GM12878 (cell line): ENCODE results near the gene CLDN7.

Source experiments
- EGR1 ChIP-seq, 2 experiments: IDR thresholded peaks; 1 replicate in 1 of 2; 2 replicates in 1 of 2; pipeline ENCODE4 v1.6.1; 2011 to 2012; ENCODE audit warnings: low read depth in 2 of 2, low read length in 2 of 2, borderline replicate concordance in 1 of 2, mild to moderate bottlenecking in 1 of 2, moderate library complexity in 1 of 2
- EP300 ChIP-seq, 2 experiments: fragments of 150-350 bp in 1 of 2; IDR thresholded peaks; 2 replicates each; pipeline ENCODE4 v1.6.1; 2011 to 2012; ENCODE audit warnings: low read depth in 2 of 2, low read length in 2 of 2, borderline replicate concordance in 1 of 2, improper control_type of control experiment in 1 of 2, inconsistent platforms in 1 of 2; ENCODE audit not compliant: control insufficient read depth in 1 of 2
- EZH2 ChIP-seq: IDR thresholded peaks from 2 replicates; pipeline ENCODE4 v1.6.1; 2012; ENCODE audit warnings: low read depth, mild to moderate bottlenecking, control low read depth, inconsistent platforms, low read length, borderline replicate concordance; ENCODE audit not compliant: control insufficient read depth
- JUNB ChIP-seq: IDR thresholded peaks from 2 replicates; pipeline ENCODE4 v1.6.1; 2016; ENCODE audit warnings: antibody characterized with exemption, mild to moderate bottlenecking
- NRF1 ChIP-seq: conservative IDR thresholded peaks from 2 replicates; pipeline ENCODE4 v1.6.1; 2011; ENCODE audit warnings: mild to moderate bottlenecking, low read depth, low read length, improper control_type of control experiment
- RAD51 ChIP-seq: fragments of 450-650 bp; IDR thresholded peaks from 2 replicates; pipeline ENCODE4 v1.6.1; 2016; ENCODE audit warnings: moderate library complexity, mild to moderate bottlenecking, inconsistent platforms
- RB1 ChIP-seq: fragments of 450-650 bp; formaldehyde crosslinking; IDR thresholded peaks from 2 replicates; pipeline ENCODE4 v1.6.1; 2017; ENCODE audit warnings: mild to moderate bottlenecking, borderline replicate concordance
- TF ChIP-seq, protein P1 (sequence below), 3 experiments: IDR thresholded peaks in 2 of 3; conservative IDR thresholded peaks in 1 of 3; 2 replicates each; pipeline ENCODE4 v1.5.1; 2011; ENCODE audit warnings: low read depth in 3 of 3, low read length in 3 of 3, mild to moderate bottlenecking in 3 of 3, control low read depth in 2 of 3, moderate library complexity in 2 of 3, inconsistent platforms in 1 of 3, mixed read lengths in 1 of 3; ENCODE audit not compliant: control insufficient read depth in 2 of 3, insufficient read depth in 1 of 3; ENCODE audit errors: extremely low read depth in 1 of 3
- TF ChIP-seq, protein P2 (sequence below): IDR thresholded peaks from 2 replicates; pipeline ENCODE4 v1.6.1; 2012; ENCODE audit warnings: low read depth, low read length, improper control_type of control experiment

DNA sequence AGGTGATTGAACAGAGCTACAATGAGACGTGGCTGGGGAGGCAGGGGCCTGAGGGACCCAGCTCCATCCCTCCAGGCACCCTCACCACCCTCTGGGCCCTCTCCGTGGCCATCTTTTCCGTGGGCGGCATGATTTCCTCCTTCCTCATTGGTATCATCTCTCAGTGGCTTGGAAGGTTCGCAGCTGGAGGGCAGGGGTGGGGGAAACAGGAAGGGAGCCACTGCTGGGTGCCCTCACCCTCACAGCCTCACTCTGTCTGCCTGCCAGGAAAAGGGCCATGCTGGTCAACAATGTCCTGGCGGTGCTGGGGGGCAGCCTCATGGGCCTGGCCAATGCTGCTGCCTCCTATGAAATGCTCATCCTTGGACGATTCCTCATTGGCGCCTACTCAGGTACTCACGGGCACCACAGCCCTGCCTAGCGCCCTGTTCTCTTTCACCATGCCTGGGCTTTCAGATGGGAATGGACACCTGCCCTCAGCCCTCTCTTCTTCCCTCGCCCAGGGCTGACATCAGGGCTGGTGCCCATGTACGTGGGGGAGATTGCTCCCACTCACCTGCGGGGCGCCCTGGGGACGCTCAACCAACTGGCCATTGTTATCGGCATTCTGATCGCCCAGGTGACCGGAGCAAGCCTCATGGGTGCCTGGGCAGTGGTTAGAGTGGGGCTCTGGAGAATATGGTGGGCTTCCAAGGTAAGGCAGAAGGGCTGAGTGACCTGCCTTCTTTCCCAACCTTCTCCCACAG, 21.4 kb upstream of the CLDN7 start:
- TF ChIP-seq, protein P1, sequence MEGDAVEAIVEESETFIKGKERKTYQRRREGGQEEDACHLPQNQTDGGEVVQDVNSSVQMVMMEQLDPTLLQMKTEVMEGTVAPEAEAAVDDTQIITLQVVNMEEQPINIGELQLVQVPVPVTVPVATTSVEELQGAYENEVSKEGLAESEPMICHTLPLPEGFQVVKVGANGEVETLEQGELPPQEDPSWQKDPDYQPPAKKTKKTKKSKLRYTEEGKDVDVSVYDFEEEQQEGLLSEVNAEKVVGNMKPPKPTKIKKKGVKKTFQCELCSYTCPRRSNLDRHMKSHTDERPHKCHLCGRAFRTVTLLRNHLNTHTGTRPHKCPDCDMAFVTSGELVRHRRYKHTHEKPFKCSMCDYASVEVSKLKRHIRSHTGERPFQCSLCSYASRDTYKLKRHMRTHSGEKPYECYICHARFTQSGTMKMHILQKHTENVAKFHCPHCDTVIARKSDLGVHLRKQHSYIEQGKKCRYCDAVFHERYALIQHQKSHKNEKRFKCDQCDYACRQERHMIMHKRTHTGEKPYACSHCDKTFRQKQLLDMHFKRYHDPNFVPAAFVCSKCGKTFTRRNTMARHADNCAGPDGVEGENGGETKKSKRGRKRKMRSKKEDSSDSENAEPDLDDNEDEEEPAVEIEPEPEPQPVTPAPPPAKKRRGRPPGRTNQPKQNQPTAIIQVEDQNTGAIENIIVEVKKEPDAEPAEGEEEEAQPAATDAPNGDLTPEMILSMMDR (IDR thresholded peaks at IDR 0.05 in 2 of 3, conservative IDR thresholded peaks at IDR 0.05 in 1 of 3; ENCODE audit: control insufficient read depth in 2 of 3, extremely low read depth in 1 of 3, insufficient read depth in 1 of 3, low read depth in 3 of 3, low read length in 3 of 3), result no peak
- TF ChIP-seq EGR1 (IDR thresholded peaks at IDR 0.05; ENCODE audit: borderline replicate concordance in 1 of 2, low read depth in 2 of 2, low read length in 2 of 2), result no peak
- no peak for TF ChIP-seq EP300 (IDR thresholded peaks at IDR 0.05; ENCODE audit: borderline replicate concordance in 1 of 2, control insufficient read depth in 1 of 2, low read depth in 2 of 2, low read length in 2 of 2)
- TF ChIP-seq RAD51, result no peak
- TF ChIP-seq NRF1, result no peak
- TF ChIP-seq EZH2, result no peak
- TF ChIP-seq RB1, result no peak
- TF ChIP-seq, protein P2, sequence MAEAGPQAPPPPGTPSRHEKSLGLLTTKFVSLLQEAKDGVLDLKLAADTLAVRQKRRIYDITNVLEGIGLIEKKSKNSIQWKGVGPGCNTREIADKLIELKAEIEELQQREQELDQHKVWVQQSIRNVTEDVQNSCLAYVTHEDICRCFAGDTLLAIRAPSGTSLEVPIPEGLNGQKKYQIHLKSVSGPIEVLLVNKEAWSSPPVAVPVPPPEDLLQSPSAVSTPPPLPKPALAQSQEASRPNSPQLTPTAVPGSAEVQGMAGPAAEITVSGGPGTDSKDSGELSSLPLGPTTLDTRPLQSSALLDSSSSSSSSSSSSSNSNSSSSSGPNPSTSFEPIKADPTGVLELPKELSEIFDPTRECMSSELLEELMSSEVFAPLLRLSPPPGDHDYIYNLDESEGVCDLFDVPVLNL, result no peak
- no peak for TF ChIP-seq JUNB
